MM.1S (cell line): ENCODE measurements around the gene IL19.
"Not testable (repeated sequence)": the region's sequence is repeated elsewhere in the genome, so short reads cannot be mapped to it uniquely, and the experiment has no call there.

Experiments
- DNase-seq: peaks from one replicate; pipeline ENCODE4 v3.0.0-alpha.2; 2015
- H2AFZ ChIP-seq: fragments of 300-600 bp; sonication (generic); 2 replicates; pipeline ENCODE4 v1.6.0; 2016; ENCODE audit warnings: antibody characterized with exemption, low read length
- H3F3A ChIP-seq: fragments of 300-600 bp; sonication (generic); 2 replicates; pipeline ENCODE4 v1.6.1; 2016; ENCODE audit warnings: mild to moderate bottlenecking, antibody characterized with exemption, low read length, moderate library complexity, mixed read lengths; ENCODE audit not compliant: insufficient read depth
- H3K27ac ChIP-seq: fragments of 300-600 bp; sonication (generic); 2 replicates; pipeline ENCODE4 v1.5.1; 2016; ENCODE audit warnings: mild to moderate bottlenecking, low read length
- H3K27me3 ChIP-seq: fragments of 300-600 bp; sonication (generic); replicated peaks from 2 replicates; pipeline ENCODE4 v1.6.0; 2016; ENCODE audit warnings: low read length; ENCODE audit not compliant: insufficient read depth
- H3K36me3 ChIP-seq: fragments of 300-600 bp; sonication (generic); replicated peaks from 2 replicates; pipeline ENCODE4 v1.6.1; 2016; ENCODE audit warnings: mild to moderate bottlenecking, low read length, mixed read lengths; ENCODE audit not compliant: insufficient read depth
- H3K4me1 ChIP-seq: fragments of 300-600 bp; sonication (generic); 2 replicates; pipeline ENCODE4 v1.6.1; 2016; ENCODE audit warnings: low read length, mixed read lengths
- H3K4me2 ChIP-seq: fragments of 300-600 bp; sonication (generic); 2 replicates; pipeline ENCODE4 v1.6.0; 2016; ENCODE audit warnings: low read depth, low read length
- H3K4me3 ChIP-seq: fragments of 300-600 bp; sonication (generic); 2 replicates; pipeline ENCODE4 v1.5.1; 2016; ENCODE audit warnings: low read length, mixed read lengths
- H3K79me2 ChIP-seq: fragments of 300-600 bp; sonication (generic); 2 replicates; pipeline ENCODE4 v1.6.1; 2016; ENCODE audit warnings: mixed run types, low read length, mixed read lengths
- H3K9ac ChIP-seq: fragments of 300-600 bp; sonication (generic); 2 replicates; pipeline ENCODE4 v1.6.1; 2016; ENCODE audit warnings: low read length, mixed read lengths
- H3K9me2 ChIP-seq: fragments of 300-600 bp; sonication (generic); replicated peaks from 2 replicates; pipeline ENCODE4 v1.6.1; 2016; ENCODE audit warnings: mild to moderate bottlenecking, low read length, mixed read lengths; ENCODE audit not compliant: insufficient read depth
- H3K9me3 ChIP-seq: fragments of 300-600 bp; sonication (generic); replicated peaks from 2 replicates; pipeline ENCODE4 v1.6.1; 2016; ENCODE audit warnings: mild to moderate bottlenecking, low read length, mixed read lengths; ENCODE audit not compliant: insufficient read depth
- H4K20me1 ChIP-seq: fragments of 300-600 bp; sonication (generic); 2 replicates; pipeline ENCODE4 v1.6.1; 2016; ENCODE audit warnings: mild to moderate bottlenecking, low read length, moderate library complexity, mixed read lengths; ENCODE audit not compliant: insufficient read depth
- EZH2 ChIP-seq: fragments of 300-600 bp; sonication (generic); optimal IDR thresholded peaks from 2 replicates; pipeline ENCODE3; 2017; ENCODE audit warnings: low read depth, mild to moderate bottlenecking, antibody characterized with exemption, low read length, mixed read lengths
- EZH2phosphoT487 ChIP-seq: fragments of 300-600 bp; sonication (generic); IDR thresholded peaks from 2 replicates; pipeline ENCODE4 v1.6.1; 2018; ENCODE audit warnings: antibody characterized with exemption, low read length
- TF ChIP-seq, protein P1 (sequence below): fragments of 300-600 bp; sonication (generic); IDR thresholded peaks from 2 replicates; pipeline ENCODE4 v1.5.1; 2016; ENCODE audit warnings: antibody characterized with exemption, low read length, mixed read lengths

Gene IL19

DNA sequence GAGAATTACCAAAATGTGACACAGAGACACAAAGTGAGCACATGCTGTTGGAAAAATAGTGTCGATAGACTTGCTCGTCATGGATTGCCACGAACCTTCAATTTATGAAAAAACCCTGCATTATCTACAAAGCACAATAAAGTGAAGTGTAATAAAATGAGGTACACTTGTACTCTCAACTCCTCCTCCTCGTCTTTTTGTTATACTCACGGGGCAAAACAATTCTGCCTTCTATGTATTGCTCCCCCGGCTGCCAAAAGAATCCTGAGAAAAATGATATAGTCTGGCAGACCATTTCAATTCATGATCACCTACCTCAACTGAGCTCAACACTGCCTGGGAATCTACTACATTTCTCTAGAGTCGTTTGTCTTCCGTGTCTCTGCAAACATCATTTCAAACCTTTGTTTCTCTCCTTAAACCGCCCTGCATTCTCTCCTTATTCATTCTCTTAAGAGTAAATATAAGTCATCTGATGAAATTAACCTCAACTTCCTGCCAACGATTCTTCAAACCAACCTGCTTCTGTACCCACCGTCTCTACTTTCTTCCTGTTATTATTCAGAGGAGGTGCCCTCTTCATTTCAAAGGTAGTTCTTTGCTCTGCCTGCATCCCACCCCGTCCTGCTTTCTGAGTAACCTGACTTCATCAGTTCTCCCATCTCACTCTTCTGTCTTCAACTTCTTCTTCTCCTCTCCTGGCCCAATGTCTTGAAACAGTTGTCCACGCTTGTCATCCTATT lies 12.9 kb upstream of the IL19 start:
- H3K79me2 ChIP-seq: no peaks in the 10 kb centered on the region
- peak overlapping the region; percentile 20; the same call in 1 of the 2 replicates for H3K4me2 ChIP-seq
- no peaks in the 10 kb centered on the region for H3K36me3 ChIP-seq
- no peak overlapping the region for H3K4me3 ChIP-seq
- no peaks in the 10 kb centered on the region for H3F3A ChIP-seq
- TF ChIP-seq EZH2 (no peak), EZH2phosphoT487 (no peak)
- DNase-seq: peak; percentile 26
- no peaks in the 10 kb centered on the region for H3K27me3 ChIP-seq
- H3K27ac ChIP-seq: no peak overlapping the region
- no peak overlapping the region for H3K9ac ChIP-seq
- peaks cover 13% of the 10 kb centered on the region; the same call in 1 of the 2 replicates for H3K4me1 ChIP-seq
- peak overlapping the region; percentile 18; the same call in 1 of the 2 replicates for H2AFZ ChIP-seq
- no peaks in the 10 kb centered on the region for H3K9me2 ChIP-seq
- H3K9me3 ChIP-seq: no peaks in the 10 kb centered on the region
- no peaks in the 10 kb centered on the region for H4K20me1 ChIP-seq

DNA sequence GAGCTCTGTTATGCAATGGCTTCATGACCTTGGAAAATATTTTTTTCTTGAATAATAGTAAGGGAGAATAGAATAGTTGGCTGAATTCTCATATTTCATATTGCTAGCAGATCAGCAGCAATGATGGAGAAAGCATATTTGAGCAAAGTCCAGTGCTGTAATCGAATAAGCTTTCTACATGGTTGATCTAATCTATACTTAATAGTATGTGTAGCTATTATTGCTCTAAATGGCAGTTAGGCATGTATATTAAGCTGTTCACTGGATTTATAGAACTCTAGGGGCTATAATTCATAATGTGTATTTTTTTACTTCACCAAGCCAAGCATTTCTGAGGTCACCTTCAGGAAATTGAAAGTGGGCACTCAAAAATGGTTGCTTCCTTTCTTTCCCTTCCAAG lies 10.0 kb upstream of the IL19 start:
- Histone ChIP-seq H3K27me3 (no peaks in the 10 kb centered on the region), H3F3A (peaks cover 3% of the 10 kb centered on the region; the same call in 1 of the 2 replicates)
- DNase-seq: no peak

DNA sequence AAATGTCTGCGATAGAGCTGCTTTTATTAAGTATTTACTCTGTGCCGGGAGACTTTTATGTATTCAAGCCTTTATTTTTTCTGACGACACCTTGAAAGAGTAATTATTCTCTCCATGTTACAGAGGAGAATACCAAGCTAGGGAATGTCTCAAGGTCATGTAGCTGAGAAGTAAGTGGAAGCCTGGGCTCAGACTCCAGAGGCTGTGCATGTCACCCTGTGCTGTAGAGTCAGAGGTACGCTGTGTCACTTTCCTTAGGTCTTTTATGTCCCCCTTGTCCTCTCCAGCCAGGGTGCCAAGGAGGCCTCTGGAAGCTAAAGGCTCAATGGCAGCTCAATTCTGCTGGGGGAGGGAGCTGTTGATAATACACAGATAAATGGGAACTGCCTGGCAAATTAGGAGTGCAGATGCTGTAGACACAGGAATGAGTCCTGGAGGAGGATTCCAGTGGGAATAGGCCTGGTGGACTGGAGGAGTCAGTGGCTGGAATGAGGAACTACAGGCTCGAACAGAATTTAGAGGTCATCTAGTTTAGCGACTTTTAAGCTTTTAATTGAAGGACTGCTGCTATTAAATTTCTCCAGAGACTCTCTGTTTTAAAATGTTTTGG lies 9.3 kb upstream of the IL19 start:
- no peak for DNase-seq
- H3F3A ChIP-seq: peaks cover 10% of the 10 kb centered on the region
- no peaks in the 10 kb centered on the region for H3K9me3 ChIP-seq
- no peaks in the 10 kb centered on the region for H3K9me2 ChIP-seq
- TF ChIP-seq, protein P1, sequence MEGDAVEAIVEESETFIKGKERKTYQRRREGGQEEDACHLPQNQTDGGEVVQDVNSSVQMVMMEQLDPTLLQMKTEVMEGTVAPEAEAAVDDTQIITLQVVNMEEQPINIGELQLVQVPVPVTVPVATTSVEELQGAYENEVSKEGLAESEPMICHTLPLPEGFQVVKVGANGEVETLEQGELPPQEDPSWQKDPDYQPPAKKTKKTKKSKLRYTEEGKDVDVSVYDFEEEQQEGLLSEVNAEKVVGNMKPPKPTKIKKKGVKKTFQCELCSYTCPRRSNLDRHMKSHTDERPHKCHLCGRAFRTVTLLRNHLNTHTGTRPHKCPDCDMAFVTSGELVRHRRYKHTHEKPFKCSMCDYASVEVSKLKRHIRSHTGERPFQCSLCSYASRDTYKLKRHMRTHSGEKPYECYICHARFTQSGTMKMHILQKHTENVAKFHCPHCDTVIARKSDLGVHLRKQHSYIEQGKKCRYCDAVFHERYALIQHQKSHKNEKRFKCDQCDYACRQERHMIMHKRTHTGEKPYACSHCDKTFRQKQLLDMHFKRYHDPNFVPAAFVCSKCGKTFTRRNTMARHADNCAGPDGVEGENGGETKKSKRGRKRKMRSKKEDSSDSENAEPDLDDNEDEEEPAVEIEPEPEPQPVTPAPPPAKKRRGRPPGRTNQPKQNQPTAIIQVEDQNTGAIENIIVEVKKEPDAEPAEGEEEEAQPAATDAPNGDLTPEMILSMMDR: no peak
- TF ChIP-seq EZH2 (no peak), EZH2phosphoT487 (no peak)
- no peaks in the 10 kb centered on the region for H3K36me3 ChIP-seq
- no peak overlapping the region for H2AFZ ChIP-seq
- no peak overlapping the region for H3K4me2 ChIP-seq
- H3K4me3 ChIP-seq: no peak overlapping the region
- H3K4me1 ChIP-seq: peaks cover 25% of the 10 kb centered on the region
- no peaks in the 10 kb centered on the region for H4K20me1 ChIP-seq
- H3K27me3 ChIP-seq: no peaks in the 10 kb centered on the region
- H3K79me2 ChIP-seq: no peaks in the 10 kb centered on the region
- no peak overlapping the region for H3K9ac ChIP-seq
- H3K27ac ChIP-seq: no peak overlapping the region

More for the DNA sequence above, 10.0 kb upstream of the IL19 start:
- Histone ChIP-seq H3K4me3 (no peak overlapping the region), H3K9ac (no peak overlapping the region), H3K9me3 (no peaks in the 10 kb centered on the region), H2AFZ (no peak overlapping the region), H3K9me2 (no peaks in the 10 kb centered on the region), H3K4me2 (no peak overlapping the region), H3K79me2 (no peaks in the 10 kb centered on the region), H3K4me1 (peaks cover 18% of the 10 kb centered on the region), H3K36me3 (no peaks in the 10 kb centered on the region), H4K20me1 (no peaks in the 10 kb centered on the region), H3K27ac (no peak overlapping the region)
- TF ChIP-seq EZH2phosphoT487 (no peak), EZH2 (no peak)
- TF ChIP-seq, protein P1: no peak

DNA sequence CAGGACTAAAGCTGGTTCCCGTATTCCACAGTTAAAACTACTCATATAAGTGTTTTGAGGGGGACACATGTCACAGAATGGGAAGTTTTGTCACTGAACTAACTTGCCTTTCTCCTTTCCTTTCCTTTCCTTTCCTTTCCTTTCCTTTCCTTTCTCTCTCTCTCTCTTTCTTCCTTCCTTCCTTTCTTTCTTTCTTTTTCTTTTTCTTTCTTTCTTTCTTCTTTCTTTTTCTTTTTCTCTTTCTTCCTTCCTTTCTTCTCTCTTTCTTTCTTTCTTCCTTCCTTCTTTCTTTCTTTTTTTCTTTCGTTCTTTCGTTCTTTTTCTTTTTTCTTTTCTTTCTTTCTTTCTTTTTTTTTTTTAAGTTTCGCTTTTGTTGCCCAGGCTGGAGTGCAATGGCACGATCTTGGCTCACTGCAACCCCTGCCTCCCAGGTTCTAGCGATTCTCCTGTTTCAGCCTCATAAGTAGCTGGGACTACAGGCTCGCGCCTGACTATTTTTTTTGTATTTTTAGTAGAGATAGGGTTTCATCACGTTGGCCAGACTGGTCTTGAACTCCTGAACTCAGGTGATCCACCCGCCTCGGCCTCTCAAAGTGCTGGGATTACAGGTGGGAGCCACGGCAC lies 7.7 kb upstream of the IL19 start:
- not testable (repeated sequence) for H3K9ac ChIP-seq, H3K79me2 ChIP-seq, H3K9me3 ChIP-seq, H4K20me1 ChIP-seq, H3K4me3 ChIP-seq, H3K9me2 ChIP-seq, H3K27ac ChIP-seq, H3K36me3 ChIP-seq, H2AFZ ChIP-seq, H3K4me2 ChIP-seq, DNase-seq, H3K27me3 ChIP-seq
- H3K4me1 ChIP-seq: peaks cover 32% of the 10 kb centered on the region
- H3F3A ChIP-seq: peaks cover 21% of the 10 kb centered on the region

DNA sequence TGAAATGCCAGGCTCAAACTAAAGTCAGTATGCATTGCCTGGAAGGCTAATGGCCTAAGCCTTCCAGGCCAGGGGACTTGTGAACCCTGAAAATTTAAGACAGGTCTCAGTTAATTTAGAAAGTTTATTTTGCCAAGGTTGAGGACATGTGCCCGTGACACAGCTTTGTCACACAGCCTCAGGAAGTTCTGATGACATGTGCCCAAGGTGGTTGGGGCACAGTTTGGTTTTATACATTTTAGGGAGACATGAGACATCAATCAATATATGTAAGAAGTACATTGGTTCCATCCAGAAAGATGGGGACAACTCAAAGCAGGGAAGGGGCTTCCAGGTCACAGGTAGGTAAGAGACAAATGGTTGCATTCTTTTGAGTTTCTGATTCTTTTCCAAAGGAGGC lies 4.8 kb upstream of the IL19 start:
- not testable (repeated sequence) for H3K79me2 ChIP-seq, H3K36me3 ChIP-seq, H4K20me1 ChIP-seq, H3K9ac ChIP-seq, DNase-seq, H3K4me3 ChIP-seq, H2AFZ ChIP-seq, H3K9me2 ChIP-seq, H3K9me3 ChIP-seq, H3K27me3 ChIP-seq
- H3K4me1 ChIP-seq: peaks cover 50% of the 10 kb centered on the region
- H3F3A ChIP-seq: peaks cover 35% of the 10 kb centered on the region
- H3K4me2 ChIP-seq: peak overlapping the region; percentile 50; the same call in 1 of the 2 replicates
- H3K27ac ChIP-seq: peak overlapping the region; percentile 59; the same call in 1 of the 2 replicates
